Endodermal cell (in vitro differentiated cells): ENCODE results near the gene NFATC2. TPM values are rescaled to one million over a fixed set of nuclear protein-coding genes. Genes with fewer than 3 reads are reported as not detected.
A peak's percentile ranks its signal among the peaks of the same experiment; 100 is the strongest.

Experiments used
- DNase-seq: peaks from one replicate; pipeline ENCODE4 v3.0.0-alpha.2; 2017
- H3K27ac ChIP-seq: 2 replicates; pipeline ENCODE4 v1.5.1; 2013; ENCODE audit warnings: mild to moderate bottlenecking, low read depth, low read length, moderate library complexity
- H3K27me3 ChIP-seq: 2 replicates; pipeline ENCODE4 v1.6.1; 2013; ENCODE audit warnings: mild to moderate bottlenecking, low read length, moderate library complexity; ENCODE audit not compliant: insufficient read depth, control insufficient read depth, poor library complexity, severe bottlenecking
- H3K36me3 ChIP-seq: 2 replicates; pipeline ENCODE4 v1.7.0; 2013; ENCODE audit warnings: mild to moderate bottlenecking, low read length, moderate library complexity; ENCODE audit not compliant: control insufficient read depth, insufficient read depth
- H3K4me1 ChIP-seq: one replicate; pipeline ENCODE4 v1.7.0; 2013; ENCODE audit warnings: low read length; ENCODE audit not compliant: control insufficient read depth, insufficient read depth
- H3K4me3 ChIP-seq: 2 replicates; pipeline ENCODE4 v1.5.1; 2013; ENCODE audit warnings: mild to moderate bottlenecking, low read length, moderate library complexity
- H3K9ac ChIP-seq: 2 replicates; pipeline ENCODE4 v1.6.1; 2013; ENCODE audit warnings: mild to moderate bottlenecking, low read length, moderate library complexity; ENCODE audit not compliant: poor library complexity, severe bottlenecking; ENCODE audit errors: extremely low read depth
- H3K9me3 ChIP-seq: 2 replicates; pipeline ENCODE4 v1.6.1; 2013; ENCODE audit warnings: mild to moderate bottlenecking, low read length, moderate library complexity; ENCODE audit not compliant: control insufficient read depth
- H3K27ac Mint-ChIP-seq: 2 replicates; pipeline ENCODE4 v1.8.0; 2020; ENCODE audit warnings: mixed read lengths
- H3K27me3 Mint-ChIP-seq: 2 replicates; pipeline ENCODE4 v1.8.0; 2021; ENCODE audit warnings: mild to moderate bottlenecking, mixed read lengths; ENCODE audit not compliant: insufficient read depth
- H3K36me3 Mint-ChIP-seq: 2 replicates; pipeline ENCODE4 v1.8.0; 2020; ENCODE audit warnings: low read depth, mixed read lengths
- H3K4me1 Mint-ChIP-seq: 2 replicates; pipeline ENCODE4 v1.8.0; 2020; ENCODE audit warnings: mixed read lengths
- H3K4me3 Mint-ChIP-seq: 2 replicates; pipeline ENCODE4 v1.8.0; 2020; ENCODE audit warnings: mild to moderate bottlenecking, moderate library complexity, mixed read lengths
- H3K9me3 Mint-ChIP-seq: 2 replicates; pipeline ENCODE4 v1.8.0; 2020; ENCODE audit warnings: mild to moderate bottlenecking, mixed read lengths
- WGBS, 2 experiments: methylation state at CpG; one replicate each; pipeline versions ENCODE4 v1.1.5 to v1.1.7; 2013; ENCODE audit warnings: missing lambda C conversion rate in 2 of 2, mixed read lengths in 1 of 2; ENCODE audit not compliant: insufficient coverage in 1 of 2, insufficient read length in 1 of 2; 5-methylcytosine and 5-hydroxymethylcytosine counted together
- total RNA-seq, 2 donors: library from RNA; stranded (reverse); fragmentation: NEBNext Ultra II Directional in 1 of 2; extraction: Animal tissue kit (Norgen Biotek cat#: 25700) in 1 of 2; gene quantifications; 2 replicates in 1 of 2; 3 replicates in 1 of 2; pipeline ENCODE4 v1.2.1, GENCODE V29; 2021
- TF ChIP-seq, protein P1 (sequence below): fragments of 200-600 bp; sonication (generic); conservative IDR thresholded peaks from 2 replicates; pipeline ENCODE4 v1.5.0; 2021; ENCODE audit warnings: antibody characterized with exemption, mild to moderate bottlenecking

The NFATC2 gene
- total RNA-seq, 2 donors from 2014 or later: 1.5 to 2.1 TPM

GRCh38 chr20:51381557-51381956 is 161.0 kb downstream of the NFATC2 start:
- peaks cover 11% of the 10 kb centered on the region for H3K4me1 Mint-ChIP-seq
- 92 to 93% methylated on average over 11 to 12 of the region's 12 CpGs for WGBS, 2 experiments
- no peaks in the 10 kb centered on the region for H3K36me3 Mint-ChIP-seq

DNA sequence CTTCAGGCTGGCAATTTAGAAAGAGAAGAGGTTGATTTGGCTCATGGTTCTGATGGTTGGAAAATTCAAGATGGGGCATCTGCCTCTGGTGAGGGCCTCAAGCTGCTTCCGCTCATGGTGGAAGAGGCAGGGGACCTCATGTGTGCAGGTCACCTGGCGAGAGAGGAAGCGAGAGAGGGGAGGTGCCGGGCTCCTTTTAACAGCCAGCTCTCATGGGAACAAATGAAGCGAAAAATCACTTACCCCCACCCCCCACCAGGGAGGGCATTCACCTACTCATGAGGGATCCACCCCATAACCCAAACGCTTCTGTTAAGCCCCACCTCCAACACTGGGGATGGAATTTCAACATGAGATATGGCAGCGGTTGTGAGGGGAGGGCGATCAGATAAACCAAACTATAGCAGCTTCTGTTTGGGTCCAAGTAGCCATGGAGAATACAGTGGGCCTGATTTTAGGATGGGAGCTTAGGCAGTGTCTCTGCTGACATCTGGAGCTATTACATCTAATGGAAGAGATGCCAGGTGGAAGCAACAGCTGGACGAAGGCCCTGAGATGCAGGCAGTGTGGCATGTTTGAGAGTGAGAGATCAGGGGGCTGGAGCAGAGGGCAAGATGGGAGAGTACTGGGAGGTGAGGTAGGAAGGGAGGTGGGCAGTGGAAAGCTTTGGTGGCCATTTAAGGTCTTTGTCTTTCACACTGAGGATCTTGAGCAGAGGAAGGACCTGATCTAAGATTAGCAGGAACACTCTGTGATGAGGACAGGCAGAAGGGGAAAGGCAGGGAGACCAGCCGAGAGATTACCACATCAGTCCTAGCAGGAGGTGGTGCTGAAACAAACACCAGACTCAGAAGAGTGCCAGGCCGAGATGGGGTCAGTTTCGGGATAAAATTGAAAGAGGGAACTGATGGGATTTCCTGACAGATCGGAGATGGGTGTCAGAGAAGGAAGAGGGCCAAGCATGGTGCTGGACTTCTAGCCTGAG is 161.8 kb downstream of the NFATC2 start:
- TF ChIP-seq, protein P1, sequence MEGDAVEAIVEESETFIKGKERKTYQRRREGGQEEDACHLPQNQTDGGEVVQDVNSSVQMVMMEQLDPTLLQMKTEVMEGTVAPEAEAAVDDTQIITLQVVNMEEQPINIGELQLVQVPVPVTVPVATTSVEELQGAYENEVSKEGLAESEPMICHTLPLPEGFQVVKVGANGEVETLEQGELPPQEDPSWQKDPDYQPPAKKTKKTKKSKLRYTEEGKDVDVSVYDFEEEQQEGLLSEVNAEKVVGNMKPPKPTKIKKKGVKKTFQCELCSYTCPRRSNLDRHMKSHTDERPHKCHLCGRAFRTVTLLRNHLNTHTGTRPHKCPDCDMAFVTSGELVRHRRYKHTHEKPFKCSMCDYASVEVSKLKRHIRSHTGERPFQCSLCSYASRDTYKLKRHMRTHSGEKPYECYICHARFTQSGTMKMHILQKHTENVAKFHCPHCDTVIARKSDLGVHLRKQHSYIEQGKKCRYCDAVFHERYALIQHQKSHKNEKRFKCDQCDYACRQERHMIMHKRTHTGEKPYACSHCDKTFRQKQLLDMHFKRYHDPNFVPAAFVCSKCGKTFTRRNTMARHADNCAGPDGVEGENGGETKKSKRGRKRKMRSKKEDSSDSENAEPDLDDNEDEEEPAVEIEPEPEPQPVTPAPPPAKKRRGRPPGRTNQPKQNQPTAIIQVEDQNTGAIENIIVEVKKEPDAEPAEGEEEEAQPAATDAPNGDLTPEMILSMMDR: no peak
- H3K27ac ChIP-seq: no peak overlapping the region
- H3K9ac ChIP-seq: no peak overlapping the region
- no peaks in the 10 kb centered on the region for H3K9me3 ChIP-seq
- H3K36me3 ChIP-seq: no peaks in the 10 kb centered on the region
- Mint-ChIP-seq H3K4me3 (no peak overlapping the region), H3K27me3 (peaks cover 34% of the 10 kb centered on the region), H3K9me3 (no peaks in the 10 kb centered on the region), H3K4me1 (peaks cover 9% of the 10 kb centered on the region), H3K27ac (no peak overlapping the region), H3K36me3 (no peaks in the 10 kb centered on the region)
- no peak for DNase-seq
- 84 to 86% methylated on average over 7 to 12 of the region's 13 CpGs for WGBS, 2 experiments
- no peak overlapping the region for H3K4me3 ChIP-seq
- peaks cover 4% of the 10 kb centered on the region for H3K4me1 ChIP-seq
- peaks cover 27% of the 10 kb centered on the region for H3K27me3 ChIP-seq

More at GRCh38 chr20:51381557-51381956, 161.0 kb downstream of the NFATC2 start:
- Histone ChIP-seq H3K4me1 (peaks cover 4% of the 10 kb centered on the region), H3K27ac (no peak overlapping the region), H3K36me3 (no peaks in the 10 kb centered on the region), H3K9me3 (no peaks in the 10 kb centered on the region), H3K9ac (no peak overlapping the region), H3K4me3 (no peak overlapping the region), H3K27me3 (peaks cover 19% of the 10 kb centered on the region)
- H3K9me3 Mint-ChIP-seq: no peaks in the 10 kb centered on the region
- no peak overlapping the region for H3K4me3 Mint-ChIP-seq
- H3K27ac Mint-ChIP-seq: no peak overlapping the region
- peak; percentile 77 for DNase-seq
- H3K27me3 Mint-ChIP-seq: peaks cover 25% of the 10 kb centered on the region
- TF ChIP-seq, protein P1: peak; percentile 69

DNA sequence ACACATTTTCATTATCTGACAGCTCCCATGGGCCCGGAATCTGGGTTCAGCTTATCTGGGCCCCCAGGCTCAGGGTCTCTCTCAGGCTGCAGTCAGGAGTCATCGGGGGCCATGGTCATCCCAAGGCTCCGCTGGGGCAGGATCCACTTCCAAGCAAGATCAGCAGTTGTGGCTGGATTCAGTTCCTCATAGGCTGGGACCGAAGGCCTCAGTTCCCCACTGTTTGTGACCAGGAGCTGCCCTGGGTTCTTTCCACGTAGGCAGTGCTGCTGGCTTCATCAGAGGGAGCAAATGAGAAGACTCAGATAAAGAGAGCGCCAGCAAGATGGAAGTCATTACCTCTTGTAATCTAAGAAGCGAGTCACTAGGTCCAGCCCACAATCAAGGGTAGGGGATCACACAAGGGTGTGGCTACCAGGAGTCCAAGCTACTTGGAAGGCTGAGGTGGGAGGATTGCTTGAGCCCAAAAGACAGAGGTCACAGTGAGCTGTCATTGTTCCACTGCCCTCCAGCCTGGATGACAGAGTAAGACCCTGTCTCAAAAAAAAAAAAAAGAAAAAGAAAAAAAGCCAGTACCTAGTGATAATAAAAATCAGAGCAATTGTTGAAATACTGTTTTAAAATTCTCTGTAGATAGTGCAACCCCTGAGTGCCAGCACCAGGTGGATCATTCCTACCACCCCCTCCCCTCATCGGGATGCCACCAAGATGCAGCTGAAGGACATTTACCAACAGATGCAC is 162.7 kb downstream of the NFATC2 start:
- DNase-seq: no peak
- H3K4me1 Mint-ChIP-seq: peaks cover 10% of the 10 kb centered on the region
- H3K4me3 Mint-ChIP-seq: no peak overlapping the region
- H3K4me3 ChIP-seq: no peak overlapping the region
- H3K27ac ChIP-seq: no peak overlapping the region
- H3K4me1 ChIP-seq: peaks cover 5% of the 10 kb centered on the region
- H3K9me3 ChIP-seq: no peaks in the 10 kb centered on the region
- H3K27me3 ChIP-seq: peaks cover 36% of the 10 kb centered on the region
- no peaks in the 10 kb centered on the region for H3K36me3 ChIP-seq
- no peak overlapping the region for H3K27ac Mint-ChIP-seq
- WGBS, 2 experiments: 93 to 99% methylated on average over 7 to 8 of the region's 8 CpGs
- peaks cover 43% of the 10 kb centered on the region for H3K27me3 Mint-ChIP-seq
- TF ChIP-seq, protein P1: no peak
- H3K9me3 Mint-ChIP-seq: no peaks in the 10 kb centered on the region
- H3K9ac ChIP-seq: no peak overlapping the region
- no peaks in the 10 kb centered on the region for H3K36me3 Mint-ChIP-seq
